Right cardiac atrium (tissue), 5 donors: ENCODE data around the gene C20orf173. TPM values are rescaled to one million over a fixed set of nuclear protein-coding genes. Genes with fewer than 3 reads are reported as not detected.
"Not testable (repeated sequence)": the region's sequence is repeated elsewhere in the genome, so short reads cannot be mapped to it uniquely, and the experiment has no call there.

Experiments used
- ATAC-seq, 2 donors: fragments of 200-7000 bp; cut with Tn5 transposase; one replicate each; pipeline versions ENCODE4 v1.8.0 to v1.9.1; 2020; ENCODE audit warnings: moderate library complexity in 2 of 2, mild to moderate bottlenecking in 1 of 2
- DNase-seq, 3 donors: peaks; one replicate each; pipeline ENCODE4 v3.0.0-alpha.2; 2020
- H3K27ac ChIP-seq: one replicate; pipeline ENCODE4 v1.5.1; 2013; ENCODE audit warnings: mild to moderate bottlenecking, low read length, control low read depth, moderate library complexity
- H3K27me3 ChIP-seq: one replicate; pipeline ENCODE4 v1.6.1; 2013; ENCODE audit not compliant: control insufficient read depth, insufficient read depth
- H3K4me1 ChIP-seq: one replicate; pipeline ENCODE4 v1.6.1; 2013; ENCODE audit warnings: low read length; ENCODE audit not compliant: control insufficient read depth, insufficient read depth
- H3K4me3 ChIP-seq: one replicate; pipeline ENCODE4 v1.5.1; 2013; ENCODE audit warnings: low read length, control low read depth
- H3K9me3 ChIP-seq: one replicate; pipeline ENCODE4 v1.6.1; 2013; ENCODE audit warnings: low read length; ENCODE audit not compliant: control insufficient read depth
- WGBS: extraction: QIAGEN DNeasy Blood & Tissue Kit; methylation state at CpG from one replicate; pipeline ENCODE4 v1.1.7; 2013; 5-methylcytosine and 5-hydroxymethylcytosine counted together
- intact Hi-C, 4 donors: fragments of 100-400 bp; cut with DNase I; formaldehyde crosslinking; loops; one replicate each; pipeline versions ENCODE4 v1.11.0 to v1.14.0; 2022 to 2023
- polyA plus RNA-seq: library from polyadenylated mRNA; stranded (reverse); fragments of 200-250 nt; gene quantifications from one replicate; pipeline ENCODE4 v1.2.3, GENCODE V29; 2013
- total RNA-seq, 4 donors: library from RNA; stranded (reverse); fragmentation: NEBNext Ultra II Directional; extraction: Animal tissue kit (Norgen Biotek cat#: 25700); gene quantifications; one replicate each; pipeline ENCODE4 v1.2.1, GENCODE V29; 2021
- donor health status: healthy with polysubstance abuse.
- donor health status: DM: no; HTN: yes; CAD: no.
- donor health status: DM: no; HTN: no; CAD: no.
- donor health status: DM: no; HTN: yes; CAD: no; lungs with severe emphysema.
- donor health status: DM: yes; HTN: yes; CAD: no.

The C20orf173 gene
- total and polyA plus RNA-seq, 5 donors: not detected

DNA sequence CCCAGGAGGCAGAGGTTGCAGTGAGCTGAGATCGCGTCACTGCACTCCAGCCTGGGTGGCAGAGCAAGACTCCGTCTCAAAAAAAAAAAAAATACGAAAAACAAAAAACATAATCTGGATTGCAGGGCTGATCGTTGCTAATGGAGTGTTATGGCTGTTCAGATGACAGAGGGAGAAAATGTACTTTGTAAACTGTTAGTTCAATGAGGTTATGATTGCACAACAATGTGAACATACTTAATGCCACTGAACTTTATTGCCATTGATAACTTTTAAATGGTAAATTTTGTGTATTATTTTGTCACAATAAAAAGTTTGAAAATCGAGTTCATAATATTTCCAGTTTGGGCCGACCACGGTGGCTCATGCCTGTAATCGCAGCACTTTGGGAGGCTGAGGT is 10.5 kb downstream of the C20orf173 start:
- no peaks in the 10 kb centered on the region for H3K27me3 ChIP-seq
- DNase-seq: no peak
- H3K9me3 ChIP-seq: no peaks in the 10 kb centered on the region
- intact Hi-C loops: no loop called here
- H3K4me1 ChIP-seq: peaks cover 8% of the 10 kb centered on the region
- ATAC-seq: no peak
- H3K4me3 ChIP-seq: no peak overlapping the region
- H3K27ac ChIP-seq: no peak overlapping the region
- 88% methylated on average over 9 of the region's 9 CpGs for WGBS

DNA sequence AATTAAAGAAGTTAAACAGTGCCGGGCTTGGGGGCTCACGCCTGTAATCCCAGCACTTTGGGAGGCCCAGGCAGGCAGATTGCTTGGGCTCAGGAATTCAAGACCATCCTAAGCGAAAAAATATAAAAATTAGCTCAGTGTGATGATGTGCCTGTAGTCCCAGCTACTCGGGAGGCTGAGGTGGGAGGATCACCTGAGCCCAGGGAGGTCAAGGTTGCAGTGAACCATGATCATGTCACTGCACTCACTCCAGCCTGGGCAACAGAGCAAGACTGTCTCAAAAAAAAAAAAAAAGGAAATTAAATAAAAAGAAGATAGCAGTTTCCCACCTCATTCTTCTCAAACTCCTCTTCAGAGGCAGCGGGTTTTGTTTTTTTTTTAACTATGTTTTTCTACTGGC is 11.7 kb downstream of the C20orf173 start:
- H3K4me3 ChIP-seq, H3K9me3 ChIP-seq, intact Hi-C loops, H3K27me3 ChIP-seq, DNase-seq, ATAC-seq, H3K27ac ChIP-seq, H3K4me1 ChIP-seq: not testable (repeated sequence)
- WGBS: 92% methylated on average over 5 of the region's 5 CpGs

GRCh38 chr20:35517125-35517524 is 12.3 kb downstream of the C20orf173 start:
- H3K9me3 ChIP-seq: no peaks in the 10 kb centered on the region
- intact Hi-C loops: no loop called here
- H3K27ac ChIP-seq: no peak overlapping the region
- WGBS: 58% methylated on average over 1 of the region's 1 CpG
- DNase-seq (peak in 2 of 3 donors; percentile 53 to 61), ATAC-seq (peak in 1 of 2 donors; percentile 70)
- no peaks in the 10 kb centered on the region for H3K27me3 ChIP-seq
- H3K4me1 ChIP-seq: peaks cover 8% of the 10 kb centered on the region
- no peak overlapping the region for H3K4me3 ChIP-seq

GRCh38 chr20:35515949-35516645 is 13.4 kb downstream of the C20orf173 start:
- no peak for DNase-seq
- intact Hi-C loops: no loop called here
- Histone ChIP-seq H3K27me3 (no peaks in the 10 kb centered on the region), H3K9me3 (no peaks in the 10 kb centered on the region), H3K4me1 (peaks cover 8% of the 10 kb centered on the region), H3K4me3 (no peak overlapping the region), H3K27ac (no peak overlapping the region)
- 56% methylated on average over 3 of the region's 3 CpGs for WGBS
- ATAC-seq: no peak

- Histone ChIP-seq H3K9me3 (no peaks in the 10 kb centered on the region), H3K27ac (no peak overlapping the region), H3K4me1 (peaks cover 8% of the 10 kb centered on the region), H3K27me3 (no peaks in the 10 kb centered on the region), H3K4me3 (no peak overlapping the region)
- WGBS: 95% methylated on average over 4 of the region's 4 CpGs
- intact Hi-C loops: no loop called here
- DNase-seq (no peak), ATAC-seq (no peak)
Measured at GRCh38 chr20:35515341-35515740, 14.1 kb downstream of the C20orf173 start.

DNA sequence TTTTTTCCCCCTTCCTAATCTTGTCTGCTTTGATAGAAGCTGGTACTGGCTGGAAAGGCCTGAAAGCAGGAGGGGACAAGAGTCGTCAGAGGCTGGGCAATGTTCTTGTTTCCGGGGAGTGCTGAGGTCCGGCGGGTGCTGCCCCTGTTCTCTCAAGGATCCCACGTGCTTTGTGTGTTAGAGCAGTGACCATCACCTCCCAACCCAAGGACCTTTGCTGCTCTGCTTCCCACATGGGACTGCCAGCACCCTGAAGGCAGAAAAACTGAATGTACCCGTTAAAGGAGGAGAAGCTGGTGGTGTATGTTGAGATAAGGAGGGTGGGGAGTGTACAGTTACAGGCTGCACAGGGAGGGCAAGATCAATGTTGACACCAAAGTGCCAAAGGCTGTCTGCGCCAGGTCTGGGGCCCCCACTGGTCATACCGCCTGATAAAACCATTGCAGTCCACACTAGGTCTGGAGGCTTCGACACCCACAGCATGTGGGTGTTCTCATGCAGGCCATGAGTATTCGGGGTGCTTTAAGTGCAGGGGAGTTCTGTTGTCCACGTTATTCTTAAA is 15.0 kb downstream of the C20orf173 start:
- no peak for DNase-seq
- Histone ChIP-seq H3K4me1 (peaks cover 8% of the 10 kb centered on the region), H3K27me3 (no peaks in the 10 kb centered on the region), H3K9me3 (no peaks in the 10 kb centered on the region), H3K4me3 (no peak overlapping the region), H3K27ac (no peak overlapping the region)
- no peak for ATAC-seq
- intact Hi-C loops: no loop called here
- WGBS: 72% methylated on average over 11 of the region's 11 CpGs

DNA sequence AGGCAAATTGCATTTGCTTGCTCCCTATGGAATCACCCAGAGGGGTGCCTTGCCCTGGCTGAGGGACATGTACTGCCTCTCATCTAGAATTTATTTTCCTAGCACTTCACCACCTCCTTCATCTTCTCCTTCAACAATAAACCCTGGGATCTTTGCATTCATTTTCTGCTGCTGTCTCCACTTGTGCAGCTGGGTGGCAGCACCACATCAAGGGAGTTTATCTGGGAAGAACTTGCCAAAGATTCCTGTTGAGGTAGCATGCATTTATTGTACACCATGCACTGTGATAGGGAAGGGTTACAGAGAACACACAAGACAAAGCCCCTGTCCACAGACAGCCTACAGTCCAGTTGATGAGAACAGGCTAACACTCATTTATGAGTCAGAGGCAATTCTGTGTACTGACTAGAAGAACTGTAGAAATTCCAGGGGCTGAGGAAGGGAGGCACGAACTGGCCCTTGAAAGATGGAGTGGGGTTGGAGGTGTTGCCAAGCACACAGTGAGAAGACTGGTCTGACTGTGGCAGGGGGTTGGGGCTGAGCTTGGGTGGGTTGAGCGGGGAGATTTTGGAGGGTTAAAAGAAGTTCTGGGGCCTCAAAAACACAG is 17.5 kb downstream of the C20orf173 start:
- WGBS: 90% methylated on average over 2 of the region's 2 CpGs
- H3K4me3 ChIP-seq: no peak overlapping the region
- intact Hi-C loops: no loop called here
- H3K27me3 ChIP-seq: no peaks in the 10 kb centered on the region
- peaks cover 8% of the 10 kb centered on the region for H3K4me1 ChIP-seq
- H3K27ac ChIP-seq: no peak overlapping the region
- ATAC-seq (no peak), DNase-seq (no peak)
- no peaks in the 10 kb centered on the region for H3K9me3 ChIP-seq

- no peak overlapping the region for H3K27ac ChIP-seq
- no peak overlapping the region for H3K4me3 ChIP-seq
- 82% methylated on average over 12 of the region's 12 CpGs for WGBS
- peaks cover 2% of the 10 kb centered on the region for H3K4me1 ChIP-seq
- no peaks in the 10 kb centered on the region for H3K27me3 ChIP-seq
- peak in 1 of 2 donors; percentile 23 for ATAC-seq
- no peaks in the 10 kb centered on the region for H3K9me3 ChIP-seq
- no peak for DNase-seq
- intact Hi-C loops: no loop called here
Measured at GRCh38 chr20:35510951-35511735, 18.3 kb downstream of the C20orf173 start.

- no peak for DNase-seq
- no peaks in the 10 kb centered on the region for H3K27me3 ChIP-seq
- H3K27ac ChIP-seq: no peak overlapping the region
- H3K4me3 ChIP-seq: no peak overlapping the region
- H3K9me3 ChIP-seq: no peaks in the 10 kb centered on the region
- ATAC-seq: no peak
- H3K4me1 ChIP-seq: no peaks in the 10 kb centered on the region
- intact Hi-C loops: no loop called here
- 94% methylated on average over 10 of the region's 10 CpGs for WGBS
Measured at GRCh38 chr20:35508493-35509218, 20.8 kb downstream of the C20orf173 start.

DNA sequence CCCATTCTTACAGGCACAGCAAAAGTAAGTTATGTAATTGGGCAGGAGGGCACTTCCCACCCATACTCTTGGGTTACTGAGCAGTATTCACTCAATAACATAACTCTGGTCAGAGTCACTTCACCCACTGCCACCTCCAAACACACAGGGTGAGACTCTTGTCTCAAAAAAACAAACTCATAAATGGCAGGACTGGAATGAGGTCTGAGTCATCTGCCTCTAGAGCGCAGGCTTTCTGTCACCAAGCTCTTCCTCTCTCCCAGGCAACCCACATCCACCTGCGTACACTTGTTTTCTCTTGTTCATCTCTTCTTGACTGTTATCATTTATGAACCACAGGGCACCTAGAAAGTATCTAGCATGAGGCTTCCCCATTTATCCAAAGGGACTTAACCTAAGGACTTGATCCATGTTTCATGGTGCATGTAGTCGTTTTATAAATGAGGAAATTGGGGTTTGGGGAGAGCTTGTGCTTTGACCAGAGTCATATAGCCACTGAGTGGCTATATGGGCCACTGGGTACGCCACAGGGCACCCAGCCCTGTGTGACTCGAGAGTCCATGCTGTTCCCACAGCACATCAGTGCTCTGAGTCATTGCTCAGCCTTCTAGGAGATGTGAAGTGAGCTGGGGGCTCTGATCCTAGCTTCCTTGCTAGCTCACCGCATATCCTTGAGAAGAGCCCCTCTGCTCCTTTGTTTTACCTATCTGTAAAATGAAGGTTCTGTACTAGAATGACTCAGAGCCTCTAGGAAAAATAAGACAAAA is 22.4 kb downstream of the C20orf173 start:
- Histone ChIP-seq H3K9me3 (no peaks in the 10 kb centered on the region), H3K27ac (no peak overlapping the region), H3K4me1 (no peaks in the 10 kb centered on the region), H3K4me3 (no peak overlapping the region), H3K27me3 (no peaks in the 10 kb centered on the region)
- WGBS: 92% methylated on average over 6 of the region's 6 CpGs
- DNase-seq (no peak), ATAC-seq (no peak)
- intact Hi-C loops: no loop called here
